ENCODE measurements around the gene RALGPS1.

DNA sequence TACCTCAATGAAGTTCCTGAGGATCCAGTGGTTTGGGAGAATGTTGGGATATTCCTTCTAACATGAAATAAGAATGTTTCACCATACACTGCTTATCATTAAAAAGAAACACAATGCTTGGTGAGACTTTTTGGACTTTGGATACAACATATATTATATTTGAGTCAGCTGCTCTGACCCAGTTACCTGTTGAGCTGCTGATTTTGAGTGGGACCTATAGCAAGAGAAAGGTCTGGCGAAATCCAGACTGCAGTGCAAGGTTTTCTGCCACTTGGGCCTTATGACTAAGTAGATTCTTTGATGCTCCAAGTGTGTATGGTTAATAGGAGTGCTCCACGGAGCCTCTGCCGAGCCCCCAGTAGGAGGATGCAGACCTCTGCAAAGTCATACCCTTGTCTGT is 10.0 kb upstream of the RALGPS1 start:
- TF ChIP-seq TEAD1 (CRISPR knock-in tag; IDR thresholded peaks at IDR 0.05) (no peak), ETV6 (CRISPR knock-in tag; IDR thresholded peaks at IDR 0.05) (no peak)
- TF ChIP-seq, protein P1, sequence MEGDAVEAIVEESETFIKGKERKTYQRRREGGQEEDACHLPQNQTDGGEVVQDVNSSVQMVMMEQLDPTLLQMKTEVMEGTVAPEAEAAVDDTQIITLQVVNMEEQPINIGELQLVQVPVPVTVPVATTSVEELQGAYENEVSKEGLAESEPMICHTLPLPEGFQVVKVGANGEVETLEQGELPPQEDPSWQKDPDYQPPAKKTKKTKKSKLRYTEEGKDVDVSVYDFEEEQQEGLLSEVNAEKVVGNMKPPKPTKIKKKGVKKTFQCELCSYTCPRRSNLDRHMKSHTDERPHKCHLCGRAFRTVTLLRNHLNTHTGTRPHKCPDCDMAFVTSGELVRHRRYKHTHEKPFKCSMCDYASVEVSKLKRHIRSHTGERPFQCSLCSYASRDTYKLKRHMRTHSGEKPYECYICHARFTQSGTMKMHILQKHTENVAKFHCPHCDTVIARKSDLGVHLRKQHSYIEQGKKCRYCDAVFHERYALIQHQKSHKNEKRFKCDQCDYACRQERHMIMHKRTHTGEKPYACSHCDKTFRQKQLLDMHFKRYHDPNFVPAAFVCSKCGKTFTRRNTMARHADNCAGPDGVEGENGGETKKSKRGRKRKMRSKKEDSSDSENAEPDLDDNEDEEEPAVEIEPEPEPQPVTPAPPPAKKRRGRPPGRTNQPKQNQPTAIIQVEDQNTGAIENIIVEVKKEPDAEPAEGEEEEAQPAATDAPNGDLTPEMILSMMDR (IDR thresholded peaks at IDR 0.05), result no peak
- TF ChIP-seq, protein P2, sequence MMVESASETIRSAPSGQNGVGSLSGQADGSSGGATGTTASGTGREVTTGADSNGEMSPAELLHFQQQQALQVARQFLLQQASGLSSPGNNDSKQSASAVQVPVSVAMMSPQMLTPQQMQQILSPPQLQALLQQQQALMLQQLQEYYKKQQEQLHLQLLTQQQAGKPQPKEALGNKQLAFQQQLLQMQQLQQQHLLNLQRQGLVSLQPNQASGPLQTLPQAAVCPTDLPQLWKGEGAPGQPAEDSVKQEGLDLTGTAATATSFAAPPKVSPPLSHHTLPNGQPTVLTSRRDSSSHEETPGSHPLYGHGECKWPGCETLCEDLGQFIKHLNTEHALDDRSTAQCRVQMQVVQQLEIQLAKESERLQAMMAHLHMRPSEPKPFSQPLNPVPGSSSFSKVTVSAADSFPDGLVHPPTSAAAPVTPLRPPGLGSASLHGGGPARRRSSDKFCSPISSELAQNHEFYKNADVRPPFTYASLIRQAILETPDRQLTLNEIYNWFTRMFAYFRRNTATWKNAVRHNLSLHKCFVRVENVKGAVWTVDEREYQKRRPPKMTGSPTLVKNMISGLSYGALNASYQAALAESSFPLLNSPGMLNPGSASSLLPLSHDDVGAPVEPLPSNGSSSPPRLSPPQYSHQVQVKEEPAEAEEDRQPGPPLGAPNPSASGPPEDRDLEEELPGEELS (CRISPR knock-in tag; IDR thresholded peaks at IDR 0.05), result no peak
